ENCODE data around the gene TTLL1.

The TTLL1 gene

DNA sequence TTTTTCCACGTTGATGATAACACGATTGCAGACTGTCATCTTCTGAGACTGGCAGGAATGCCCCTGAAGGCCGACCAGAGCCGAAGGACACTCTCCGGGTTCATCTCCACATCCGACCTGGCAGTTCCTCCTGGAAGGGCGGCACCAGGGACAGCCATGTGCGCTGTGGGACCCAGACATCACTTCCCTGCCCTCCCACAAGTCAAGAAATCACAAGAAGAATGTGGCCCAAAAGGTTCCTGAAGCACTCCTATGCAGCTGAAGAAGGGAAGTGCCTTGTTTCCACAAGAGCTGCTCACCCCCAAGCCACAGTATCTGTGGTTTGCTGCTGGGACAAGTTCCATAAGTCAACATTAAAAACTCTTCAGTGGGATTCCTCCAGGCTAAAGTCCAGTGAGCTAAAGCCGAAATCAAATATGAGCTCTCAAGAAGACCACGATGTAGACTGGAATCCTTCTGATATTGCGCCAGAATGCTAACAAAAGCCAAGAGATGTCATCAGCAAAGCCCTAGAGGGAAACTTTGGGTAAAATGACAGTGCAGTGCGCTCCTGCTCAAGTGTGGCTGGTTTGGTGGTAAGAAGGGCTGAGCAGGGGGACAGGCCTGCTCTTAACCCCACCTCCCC, 95.4 kb downstream of the TTLL1 start:
- no peak for DNase-seq (ENCODE audit: low read depth)

GRCh38 chr22:42992886-42993479, 96.2 kb downstream of the TTLL1 start:
- no peak for DNase-seq (ENCODE audit: low read depth)

DNA sequence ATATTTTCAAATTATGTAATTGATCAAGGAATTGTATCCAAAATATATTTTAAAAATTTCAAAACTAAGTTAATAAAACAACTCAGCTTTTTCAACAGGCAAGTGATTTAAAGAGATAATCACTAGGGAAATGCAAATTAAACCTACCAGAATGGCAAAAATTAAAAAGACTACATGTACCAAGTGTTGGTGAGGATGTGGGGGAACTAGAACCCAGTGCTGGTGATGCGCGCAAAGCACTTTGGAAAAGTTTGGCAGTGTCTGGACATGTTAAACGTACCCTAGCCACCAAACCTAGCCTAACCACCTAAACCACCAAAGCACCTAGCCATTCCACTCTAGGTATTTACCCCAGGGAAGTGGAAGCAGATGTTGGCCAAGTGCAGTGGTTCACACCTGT, 97.1 kb downstream of the TTLL1 start:
- DNase-seq (ENCODE audit: low read depth), result no peak

- DNase-seq (ENCODE audit: low read depth), result no peak
Observed at GRCh38 chr22:42991010-42991651, 98.1 kb downstream of the TTLL1 start.

- DNase-seq (ENCODE audit: low read depth), result no peak
Observed at GRCh38 chr22:42990131-42990838, 98.9 kb downstream of the TTLL1 start.
